HepG2 (cell line): ENCODE measurements around the gene RRAD.
A peak's percentile ranks its signal among the peaks of the same experiment; 100 is the strongest.
"Not testable (repeated sequence)": the region's sequence is repeated elsewhere in the genome, so short reads cannot be mapped to it uniquely, and the experiment has no call there.

ENCODE experiments used
- KAT7 ChIP-seq: IDR thresholded peaks from 2 replicates; pipeline ENCODE4 v1.6.1; 2018; ENCODE audit warnings: borderline replicate concordance, missing compliant biosample characterization
- POLR2AphosphoS5 ChIP-seq: IDR thresholded peaks from 2 replicates; pipeline ENCODE4 v1.6.1; 2012; ENCODE audit warnings: low read depth, low read length
- RFXAP ChIP-seq: sonication (generic); formaldehyde crosslinking; IDR thresholded peaks from 2 replicates; pipeline ENCODE4 v1.4.0; 2020; ENCODE audit warnings: missing genetic modification reagents, borderline replicate concordance
- TF ChIP-seq, protein P1 (sequence below): sonication (generic); formaldehyde crosslinking; IDR thresholded peaks from 2 replicates; pipeline ENCODE4 v1.5.1; 2020; ENCODE audit warnings: mild to moderate bottlenecking, missing genetic modification reagents, borderline replicate concordance
- TF ChIP-seq, protein P2 (sequence below): sonication (generic); formaldehyde crosslinking; conservative IDR thresholded peaks from 2 replicates; pipeline ENCODE4 v1.4.0; 2020; ENCODE audit warnings: missing genetic modification reagents

DNA sequence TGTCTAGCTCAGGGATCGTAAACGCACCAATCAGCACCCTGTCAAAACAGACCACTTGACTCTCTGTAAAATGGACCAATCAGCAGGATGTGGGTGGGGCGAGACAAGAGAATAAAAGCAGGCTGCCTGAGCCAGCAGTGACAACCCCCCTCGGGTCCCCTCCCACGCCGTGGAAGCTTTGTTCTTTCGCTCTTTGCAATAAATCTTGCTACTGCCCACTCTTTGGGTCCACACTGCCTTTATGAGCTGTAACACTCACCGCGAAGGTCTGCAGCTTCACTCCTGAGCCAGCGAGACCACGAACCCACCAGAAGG lies 49.6 kb upstream of the RRAD start:
- TF ChIP-seq KAT7 (CRISPR knock-in tag); RFXAP: not testable (repeated sequence)
- TF ChIP-seq, protein P1, sequence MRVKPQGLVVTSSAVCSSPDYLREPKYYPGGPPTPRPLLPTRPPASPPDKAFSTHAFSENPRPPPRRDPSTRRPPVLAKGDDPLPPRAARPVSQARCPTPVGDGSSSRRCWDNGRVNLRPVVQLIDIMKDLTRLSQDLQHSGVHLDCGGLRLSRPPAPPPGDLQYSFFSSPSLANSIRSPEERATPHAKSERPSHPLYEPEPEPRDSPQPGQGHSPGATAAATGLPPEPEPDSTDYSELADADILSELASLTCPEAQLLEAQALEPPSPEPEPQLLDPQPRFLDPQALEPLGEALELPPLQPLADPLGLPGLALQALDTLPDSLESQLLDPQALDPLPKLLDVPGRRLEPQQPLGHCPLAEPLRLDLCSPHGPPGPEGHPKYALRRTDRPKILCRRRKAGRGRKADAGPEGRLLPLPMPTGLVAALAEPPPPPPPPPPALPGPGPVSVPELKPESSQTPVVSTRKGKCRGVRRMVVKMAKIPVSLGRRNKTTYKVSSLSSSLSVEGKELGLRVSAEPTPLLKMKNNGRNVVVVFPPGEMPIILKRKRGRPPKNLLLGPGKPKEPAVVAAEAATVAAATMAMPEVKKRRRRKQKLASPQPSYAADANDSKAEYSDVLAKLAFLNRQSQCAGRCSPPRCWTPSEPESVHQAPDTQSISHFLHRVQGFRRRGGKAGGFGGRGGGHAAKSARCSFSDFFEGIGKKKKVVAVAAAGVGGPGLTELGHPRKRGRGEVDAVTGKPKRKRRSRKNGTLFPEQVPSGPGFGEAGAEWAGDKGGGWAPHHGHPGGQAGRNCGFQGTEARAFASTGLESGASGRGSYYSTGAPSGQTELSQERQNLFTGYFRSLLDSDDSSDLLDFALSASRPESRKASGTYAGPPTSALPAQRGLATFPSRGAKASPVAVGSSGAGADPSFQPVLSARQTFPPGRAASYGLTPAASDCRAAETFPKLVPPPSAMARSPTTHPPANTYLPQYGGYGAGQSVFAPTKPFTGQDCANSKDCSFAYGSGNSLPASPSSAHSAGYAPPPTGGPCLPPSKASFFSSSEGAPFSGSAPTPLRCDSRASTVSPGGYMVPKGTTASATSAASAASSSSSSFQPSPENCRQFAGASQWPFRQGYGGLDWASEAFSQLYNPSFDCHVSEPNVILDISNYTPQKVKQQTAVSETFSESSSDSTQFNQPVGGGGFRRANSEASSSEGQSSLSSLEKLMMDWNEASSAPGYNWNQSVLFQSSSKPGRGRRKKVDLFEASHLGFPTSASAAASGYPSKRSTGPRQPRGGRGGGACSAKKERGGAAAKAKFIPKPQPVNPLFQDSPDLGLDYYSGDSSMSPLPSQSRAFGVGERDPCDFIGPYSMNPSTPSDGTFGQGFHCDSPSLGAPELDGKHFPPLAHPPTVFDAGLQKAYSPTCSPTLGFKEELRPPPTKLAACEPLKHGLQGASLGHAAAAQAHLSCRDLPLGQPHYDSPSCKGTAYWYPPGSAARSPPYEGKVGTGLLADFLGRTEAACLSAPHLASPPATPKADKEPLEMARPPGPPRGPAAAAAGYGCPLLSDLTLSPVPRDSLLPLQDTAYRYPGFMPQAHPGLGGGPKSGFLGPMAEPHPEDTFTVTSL: not testable (repeated sequence)
- TF ChIP-seq, protein P2, sequence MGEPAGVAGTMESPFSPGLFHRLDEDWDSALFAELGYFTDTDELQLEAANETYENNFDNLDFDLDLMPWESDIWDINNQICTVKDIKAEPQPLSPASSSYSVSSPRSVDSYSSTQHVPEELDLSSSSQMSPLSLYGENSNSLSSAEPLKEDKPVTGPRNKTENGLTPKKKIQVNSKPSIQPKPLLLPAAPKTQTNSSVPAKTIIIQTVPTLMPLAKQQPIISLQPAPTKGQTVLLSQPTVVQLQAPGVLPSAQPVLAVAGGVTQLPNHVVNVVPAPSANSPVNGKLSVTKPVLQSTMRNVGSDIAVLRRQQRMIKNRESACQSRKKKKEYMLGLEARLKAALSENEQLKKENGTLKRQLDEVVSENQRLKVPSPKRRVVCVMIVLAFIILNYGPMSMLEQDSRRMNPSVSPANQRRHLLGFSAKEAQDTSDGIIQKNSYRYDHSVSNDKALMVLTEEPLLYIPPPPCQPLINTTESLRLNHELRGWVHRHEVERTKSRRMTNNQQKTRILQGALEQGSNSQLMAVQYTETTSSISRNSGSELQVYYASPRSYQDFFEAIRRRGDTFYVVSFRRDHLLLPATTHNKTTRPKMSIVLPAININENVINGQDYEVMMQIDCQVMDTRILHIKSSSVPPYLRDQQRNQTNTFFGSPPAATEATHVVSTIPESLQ (CRISPR knock-in tag): not testable (repeated sequence)
- peak; percentile 51; the same call in 1 of the 2 replicates for TF ChIP-seq POLR2AphosphoS5
